Heart left ventricle (tissue), 16 donors: ENCODE measurements around the gene CENPO. TPM values are rescaled to one million over a fixed set of nuclear protein-coding genes. Genes with fewer than 3 reads are reported as not detected.

Experiments
- ATAC-seq, 4 donors: fragments of 200-7000 bp; cut with Tn5 transposase; one replicate each; pipeline ENCODE4 v1.9.1; 2020 to 2022; ENCODE audit warnings: moderate library complexity in 4 of 4, mild to moderate bottlenecking in 3 of 4, moderate number of reproducible peaks in 1 of 4
- DNase-seq, 5 donors: peaks; one replicate each; pipeline ENCODE4 v3.0.0-alpha.2; 2020
- H3K27ac ChIP-seq, 12 donors: fragments of 200-600 bp; sonication (generic) in 4 of 12; one replicate each; pipeline versions ENCODE4 v1.5.0 to v1.8.0; 2016 to 2022; ENCODE audit warnings: mild to moderate bottlenecking in 2 of 12
- H3K27me3 ChIP-seq, 9 donors: fragments of 200-600 bp; sonication (generic) in 2 of 9; one replicate each; pipeline versions ENCODE4 v1.5.1 to v1.8.0; 2016 to 2022; ENCODE audit warnings: mild to moderate bottlenecking in 3 of 9
- H3K36me3 ChIP-seq, 9 donors: fragments of 200-600 bp; sonication (generic) in 2 of 9; one replicate each; pipeline versions ENCODE4 v1.5.0 to v1.8.0; 2018 to 2022; ENCODE audit warnings: mild to moderate bottlenecking in 2 of 9
- H3K4me1 ChIP-seq, 12 donors: fragments of 200-600 bp; sonication (generic) in 4 of 12; one replicate each; pipeline versions ENCODE4 v1.5.0 to v1.8.0; 2016 to 2022; ENCODE audit warnings: mild to moderate bottlenecking in 3 of 12
- H3K4me3 ChIP-seq, 12 donors: fragments of 200-600 bp; sonication (generic) in 4 of 12; one replicate each; pipeline versions ENCODE4 v1.5.0 to v1.8.0; 2017 to 2022; ENCODE audit warnings: mild to moderate bottlenecking in 9 of 12, moderate library complexity in 4 of 12
- H3K9me3 ChIP-seq, 12 donors: fragments of 200-600 bp; sonication (generic) in 4 of 12; one replicate each; pipeline versions ENCODE4 v1.5.0 to v1.8.0; 2016 to 2022; ENCODE audit warnings: mild to moderate bottlenecking in 1 of 12
- POLR2A ChIP-seq, 2 donors: fragments of 450-650 bp; IDR thresholded peaks; one replicate each; pipeline ENCODE4 v1.6.1; 2017; ENCODE audit warnings: antibody characterized with exemption in 2 of 2, mild to moderate bottlenecking in 2 of 2, moderate library complexity in 2 of 2
- WGBS, 4 donors: extraction: QIAGEN DNeasy Blood & Tissue Kit in 2 of 4; methylation state at CpG; one replicate each; pipeline versions ENCODE4 v1.1.5 to v1.1.7; 2013 to 2018; 5-methylcytosine and 5-hydroxymethylcytosine counted together
- intact Hi-C, 10 donors: fragments of 100-400 bp; cut with DNase I; formaldehyde crosslinking; loops; one replicate each; pipeline versions ENCODE4 v1.11.1 to v1.14.2; 2022
- polyA plus RNA-seq, 2 donors: library from polyadenylated mRNA; stranded (reverse); fragments of 200-250 nt; gene quantifications; one replicate each; pipeline ENCODE4 v1.2.3, GENCODE V29; 2013
- total RNA-seq, 9 donors: library from RNA; depleted of rRNA in 2 of 9; stranded (reverse); fragments of >200 nt in 2 of 9; fragmentation: NEBNext Ultra II Directional in 3 of 9; extraction: Animal tissue kit (Norgen Biotek cat#: 25700) in 3 of 9; gene quantifications; one replicate each; pipeline versions ENCODE4 v1.1.0 to v1.2.4, GENCODE V29; 2016 to 2023
- TF ChIP-seq, protein P1 (sequence below), 12 donors: fragments of 200-600 bp; sonication (generic) in 4 of 12; IDR thresholded peaks; one replicate each; pipeline versions ENCODE4 v1.5.0 to v1.8.0; 2018 to 2022; ENCODE audit warnings: antibody characterized with exemption in 12 of 12, mild to moderate bottlenecking in 5 of 12
- donor health status: ischemic (EF 13 %, LVEDD 7.1; RV severe dilation, severe dysfunction).
- donor health status: healthy with polysubstance abuse.
- donor health status: DM: no; HTN: yes; CAD: no.
- donor health status: DM: no; HTN: no; CAD: no.
- donor health status: ischemic (EF 25% LVEDD 6.9; RV normal size, moderate dysfunction).
- donor health status: ischemic (EF 25% LVEDD 5.7; RV mildly dilated, moderate dysfunction).
- donor health status: healthy.
- donor health status: DM: yes; HTN: yes; CAD: no.
- donor health status: ischemic (EF 35%, LVEDD 5.7; RV mildly dilated, moderate dysfunction).
- donor health status: nonischemic (EF 11% LVEDD 7.7; RV severe dilation, severe dysfunction).
- donor health status: DM: yes; HTN: yes; CAD: no.
- donor health status: PGD.
- donor health status: ischemic (EF 29% LVEDD 5.4; RV normal size, mild dysfunction).
- donor health status: nonischemic (EF 23%, LVEDD 6.1; RV moderate dilation, normal function).

Gene CENPO
- total and polyA plus RNA-seq, 11 donors, result 1.5 to 9.2 (median 2.4) TPM

- H3K4me1 ChIP-seq, result peaks cover 0 to 8% (median 0%) of the 10 kb centered on the region in 12 donors
- ATAC-seq (no peak), DNase-seq (no peak)
- no peak overlapping the region for H3K4me3 ChIP-seq
- no peak overlapping the region for H3K27ac ChIP-seq
- TF ChIP-seq, protein P1, sequence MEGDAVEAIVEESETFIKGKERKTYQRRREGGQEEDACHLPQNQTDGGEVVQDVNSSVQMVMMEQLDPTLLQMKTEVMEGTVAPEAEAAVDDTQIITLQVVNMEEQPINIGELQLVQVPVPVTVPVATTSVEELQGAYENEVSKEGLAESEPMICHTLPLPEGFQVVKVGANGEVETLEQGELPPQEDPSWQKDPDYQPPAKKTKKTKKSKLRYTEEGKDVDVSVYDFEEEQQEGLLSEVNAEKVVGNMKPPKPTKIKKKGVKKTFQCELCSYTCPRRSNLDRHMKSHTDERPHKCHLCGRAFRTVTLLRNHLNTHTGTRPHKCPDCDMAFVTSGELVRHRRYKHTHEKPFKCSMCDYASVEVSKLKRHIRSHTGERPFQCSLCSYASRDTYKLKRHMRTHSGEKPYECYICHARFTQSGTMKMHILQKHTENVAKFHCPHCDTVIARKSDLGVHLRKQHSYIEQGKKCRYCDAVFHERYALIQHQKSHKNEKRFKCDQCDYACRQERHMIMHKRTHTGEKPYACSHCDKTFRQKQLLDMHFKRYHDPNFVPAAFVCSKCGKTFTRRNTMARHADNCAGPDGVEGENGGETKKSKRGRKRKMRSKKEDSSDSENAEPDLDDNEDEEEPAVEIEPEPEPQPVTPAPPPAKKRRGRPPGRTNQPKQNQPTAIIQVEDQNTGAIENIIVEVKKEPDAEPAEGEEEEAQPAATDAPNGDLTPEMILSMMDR (IDR thresholded peaks at IDR 0.05), result no peak
- no peak for TF ChIP-seq POLR2A (IDR thresholded peaks at IDR 0.05)
- H3K36me3 ChIP-seq, result peaks cover 0 to 88% (median 34%) of the 10 kb centered on the region in 9 donors
- H3K9me3 ChIP-seq, result no peaks in the 10 kb centered on the region
- intact Hi-C loops, result loop anchor here in 2 of 10 donors (10.0 kb wide), 2 partner anchors 375 to 595 kb away; no protein-coding TSS in a partner anchor
- 81 to 88% (median 87%) methylated on average over 18 to 21 of the region's 21 CpGs for WGBS, 4 donors
- H3K27me3 ChIP-seq, result no peaks in the 10 kb centered on the region
These were observed 26.4 kb downstream of the CENPO start for GRCh38 chr2:24819442-24820174.

GRCh38 chr2:24820175-24820513 is 26.9 kb downstream of the CENPO start:
- no peak overlapping the region for H3K27ac ChIP-seq
- 89 to 95% (median 91%) methylated on average over 7 of the region's 7 CpGs for WGBS, 4 donors
- peaks cover 0 to 8% (median 0%) of the 10 kb centered on the region in 12 donors for H3K4me1 ChIP-seq
- H3K4me3 ChIP-seq, result no peak overlapping the region
- H3K36me3 ChIP-seq, result peaks cover 0 to 84% (median 34%) of the 10 kb centered on the region in 9 donors
- H3K27me3 ChIP-seq, result no peaks in the 10 kb centered on the region
- intact Hi-C loops, result loop anchor here in 2 of 10 donors (10.0 kb wide), 2 partner anchors 375 to 595 kb away; no protein-coding TSS in a partner anchor
- TF ChIP-seq POLR2A (IDR thresholded peaks at IDR 0.05), result no peak
- TF ChIP-seq, protein P1 (IDR thresholded peaks at IDR 0.05), result no peak
- H3K9me3 ChIP-seq, result no peaks in the 10 kb centered on the region
- ATAC-seq (no peak), DNase-seq (no peak)

DNA sequence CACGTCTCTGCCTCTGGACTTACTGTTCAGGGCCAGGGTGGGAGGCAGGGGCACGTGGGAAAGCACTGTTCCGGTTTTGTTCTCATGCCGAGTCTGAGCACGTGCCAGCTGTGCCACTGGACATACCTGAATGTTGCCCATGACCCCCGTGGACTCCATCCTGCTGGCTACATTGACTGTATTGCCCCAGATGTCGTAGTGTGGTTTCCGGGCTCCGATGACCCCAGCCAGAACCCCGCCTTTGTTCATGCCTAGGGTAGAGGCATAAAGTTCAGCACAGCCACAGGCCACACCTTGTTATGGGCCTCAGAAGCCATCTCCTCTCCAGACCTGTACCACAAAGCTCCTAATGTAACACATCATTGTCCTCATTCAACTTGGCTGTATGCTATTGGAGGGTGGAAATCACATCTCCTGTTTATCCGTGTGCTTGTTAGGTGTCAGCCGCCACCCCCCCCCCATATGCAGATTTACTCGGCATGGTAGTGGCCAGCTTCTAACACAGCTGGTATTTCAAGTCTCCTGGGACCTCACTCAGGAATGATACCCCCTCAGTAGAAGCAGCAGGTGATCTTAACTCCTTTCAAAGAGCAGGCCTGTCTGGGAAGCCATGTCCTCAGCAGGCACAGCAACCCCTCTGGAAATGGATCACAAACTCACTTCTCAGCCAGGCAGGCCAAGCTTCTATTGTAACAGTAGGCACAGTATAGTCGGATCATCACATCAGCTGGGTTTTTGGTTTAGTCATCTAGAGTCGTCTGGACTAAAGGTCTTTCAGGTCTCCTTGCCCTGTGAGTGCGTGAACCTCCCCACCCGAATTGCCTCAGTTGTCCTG is 27.6 kb downstream of the CENPO start:
- H3K9me3 ChIP-seq, result no peaks in the 10 kb centered on the region
- peaks cover 0 to 77% (median 32%) of the 10 kb centered on the region in 9 donors for H3K36me3 ChIP-seq
- no peak overlapping the region for H3K4me3 ChIP-seq
- TF ChIP-seq, protein P1 (IDR thresholded peaks at IDR 0.05), result no peak
- TF ChIP-seq POLR2A (IDR thresholded peaks at IDR 0.05), result no peak
- no peak for ATAC-seq
- H3K4me1 ChIP-seq, result peaks cover 0 to 8% (median 0%) of the 10 kb centered on the region in 12 donors
- no peaks in the 10 kb centered on the region for H3K27me3 ChIP-seq
- DNase-seq, result no peak
- intact Hi-C loops, result loop anchor here in 2 of 10 donors (10.0 kb wide), 2 partner anchors 374 to 596 kb away; no protein-coding TSS in a partner anchor
- WGBS, 4 donors, result 90 to 95% (median 93%) methylated on average over 15 to 17 of the region's 17 CpGs
- no peak overlapping the region for H3K27ac ChIP-seq

DNA sequence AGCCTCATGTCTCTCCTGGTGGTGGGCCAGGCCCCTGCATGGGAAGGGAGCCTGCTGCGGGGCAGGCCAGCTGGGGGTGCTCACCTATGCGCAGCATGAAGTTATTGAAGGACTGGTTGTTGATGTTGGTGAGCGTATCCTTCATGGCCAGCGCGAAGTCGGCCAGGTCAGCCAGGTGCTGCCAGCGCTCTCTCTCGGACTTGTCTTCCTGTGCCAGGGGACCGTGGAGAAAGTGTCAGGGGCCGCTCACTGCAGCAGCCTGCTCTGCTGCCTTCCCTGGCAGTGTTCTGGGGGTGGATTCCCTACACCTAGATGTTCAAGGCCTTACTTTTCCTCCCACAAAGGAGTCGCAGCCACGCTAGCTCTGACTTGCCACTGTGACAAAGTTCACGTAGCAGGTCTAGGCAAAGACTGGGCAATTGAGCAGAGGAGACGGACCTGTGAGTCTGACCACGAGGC is 28.2 kb downstream of the CENPO start:
- intact Hi-C loops, result loop anchor here in 2 of 10 donors (10.0 kb wide), 2 partner anchors 373 to 597 kb away; no protein-coding TSS in a partner anchor
- Histone ChIP-seq H3K27ac (no peak overlapping the region), H3K36me3 (peaks cover 0 to 70% (median 27%) of the 10 kb centered on the region in 9 donors), H3K4me1 (peaks cover 0 to 8% (median 0%) of the 10 kb centered on the region in 12 donors), H3K4me3 (no peak overlapping the region), H3K9me3 (no peaks in the 10 kb centered on the region), H3K27me3 (no peaks in the 10 kb centered on the region)
- ATAC-seq, result no peak
- DNase-seq, result no peak
- TF ChIP-seq, protein P1 (IDR thresholded peaks at IDR 0.05), result no peak
- TF ChIP-seq POLR2A (IDR thresholded peaks at IDR 0.05), result no peak
- WGBS, 4 donors, result 89 to 97% (median 92%) methylated on average over 13 to 15 of the region's 15 CpGs
